ENCODE measurements around the gene SLC8A2.

DNA sequence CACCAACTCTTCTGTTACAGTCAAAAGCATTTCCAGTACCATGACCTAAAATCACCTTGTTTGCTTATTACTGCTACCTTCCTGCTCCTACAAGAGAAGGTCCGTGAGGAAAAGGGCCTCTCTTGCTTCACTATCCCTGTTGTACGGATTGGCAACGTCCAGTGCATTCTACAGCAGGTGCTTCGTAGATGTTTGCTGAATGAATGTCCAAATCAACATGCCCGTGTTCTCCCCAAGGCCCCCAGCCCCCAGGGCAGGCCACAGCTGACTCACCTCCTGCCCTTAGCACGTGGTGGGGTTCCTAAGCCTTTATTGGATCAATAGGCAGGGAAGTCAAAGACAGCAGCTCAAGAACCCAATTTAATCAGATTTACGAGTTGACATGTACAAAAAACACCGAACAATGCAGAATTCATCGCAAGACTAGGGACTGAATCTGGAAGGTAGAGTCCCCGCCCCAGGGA is 48.7 kb upstream of the SLC8A2 start:
- no peak for TF ChIP-seq EZH2 (IDR thresholded peaks at IDR 0.05; ENCODE audit: low read length)
- TF ChIP-seq, protein P1, sequence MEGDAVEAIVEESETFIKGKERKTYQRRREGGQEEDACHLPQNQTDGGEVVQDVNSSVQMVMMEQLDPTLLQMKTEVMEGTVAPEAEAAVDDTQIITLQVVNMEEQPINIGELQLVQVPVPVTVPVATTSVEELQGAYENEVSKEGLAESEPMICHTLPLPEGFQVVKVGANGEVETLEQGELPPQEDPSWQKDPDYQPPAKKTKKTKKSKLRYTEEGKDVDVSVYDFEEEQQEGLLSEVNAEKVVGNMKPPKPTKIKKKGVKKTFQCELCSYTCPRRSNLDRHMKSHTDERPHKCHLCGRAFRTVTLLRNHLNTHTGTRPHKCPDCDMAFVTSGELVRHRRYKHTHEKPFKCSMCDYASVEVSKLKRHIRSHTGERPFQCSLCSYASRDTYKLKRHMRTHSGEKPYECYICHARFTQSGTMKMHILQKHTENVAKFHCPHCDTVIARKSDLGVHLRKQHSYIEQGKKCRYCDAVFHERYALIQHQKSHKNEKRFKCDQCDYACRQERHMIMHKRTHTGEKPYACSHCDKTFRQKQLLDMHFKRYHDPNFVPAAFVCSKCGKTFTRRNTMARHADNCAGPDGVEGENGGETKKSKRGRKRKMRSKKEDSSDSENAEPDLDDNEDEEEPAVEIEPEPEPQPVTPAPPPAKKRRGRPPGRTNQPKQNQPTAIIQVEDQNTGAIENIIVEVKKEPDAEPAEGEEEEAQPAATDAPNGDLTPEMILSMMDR (optimal IDR thresholded peaks at IDR 0.05 in 1 of 3, IDR thresholded peaks at IDR 0.05 in 1 of 3, conservative IDR thresholded peaks at IDR 0.05 in 1 of 3; ENCODE audit: extremely low read depth in 1 of 3, insufficient read depth in 2 of 3, low read length in 3 of 3), result no peak
